Ovary (tissue), 9 donors: ENCODE data around the gene DDX39A. TPM values are rescaled to one million over a fixed set of nuclear protein-coding genes. Genes with fewer than 3 reads are reported as not detected.

Experiments used
- DNase-seq, 5 donors: peaks; one replicate each; pipeline ENCODE4 v3.0.0-alpha.2; 2019 to 2020
- H3K27ac ChIP-seq, 2 donors: fragments of 200-600 bp; one replicate each; pipeline versions ENCODE4 v1.5.1 to v1.8.0; 2019 to 2022
- H3K27me3 ChIP-seq: fragments of 200-600 bp; one replicate; pipeline ENCODE4 v1.8.0; 2022
- H3K36me3 ChIP-seq: fragments of 200-600 bp; sonication (generic); one replicate; pipeline ENCODE4 v1.5.1; 2019
- H3K4me1 ChIP-seq: one replicate; pipeline ENCODE4 v1.8.1; 2013; ENCODE audit warnings: mild to moderate bottlenecking, moderate library complexity; ENCODE audit not compliant: insufficient read depth
- H3K4me3 ChIP-seq: fragments of 200-600 bp; sonication (generic); one replicate; pipeline ENCODE4 v1.5.1; 2017
- H3K9me3 ChIP-seq, 2 donors: fragments of 200-600 bp in 1 of 2; sonication (generic) in 1 of 2; one replicate each; pipeline versions ENCODE4 v1.5.1 to v1.8.1; 2013 to 2019; ENCODE audit warnings: mild to moderate bottlenecking in 1 of 2, moderate library complexity in 1 of 2
- EP300 ChIP-seq: sonication (generic); formaldehyde crosslinking; IDR thresholded peaks from one replicate; pipeline ENCODE4 v1.6.1; 2017; ENCODE audit warnings: antibody characterized with exemption
- POLR2A ChIP-seq: fragments of 450-650 bp; IDR thresholded peaks from one replicate; pipeline ENCODE4 v1.6.1; 2017; ENCODE audit warnings: antibody characterized with exemption, mild to moderate bottlenecking, moderate library complexity
- WGBS, 3 donors: extraction: QIAGEN DNeasy Blood & Tissue Kit in 1 of 3; methylation state at CpG; one replicate each; pipeline versions ENCODE4 v1.1.5 to v1.1.7; 2013 to 2017; 5-methylcytosine and 5-hydroxymethylcytosine counted together
- intact Hi-C, 4 donors: fragments of 100-400 bp; cut with DNase I; formaldehyde crosslinking; loops; one replicate each; pipeline versions ENCODE4 v1.11.0 to v1.15.1; 2022 to 2023
- polyA plus RNA-seq, 2 donors: library from polyadenylated mRNA; stranded (reverse); fragments of 200-250 nt in 1 of 2; fragments of 350-450 nt in 1 of 2; fragmentation: Illumina TruSeq in 1 of 2; extraction: RNeasy Lipid Tissue Mini Kit (QIAGEN cat#74804) in 1 of 2; gene quantifications; one replicate each; pipeline ENCODE4 v1.2.3, GENCODE V29; 2013 to 2014
- total RNA-seq, 7 donors: library from RNA; depleted of rRNA in 2 of 7; stranded (reverse); fragments of >200 nt in 2 of 7; fragmentation: NEBNext Ultra II Directional in 3 of 7; extraction: Animal tissue kit (Norgen Biotek cat#: 25700) in 3 of 7; gene quantifications; one replicate each; pipeline versions ENCODE4 v1.1.0 to v1.2.4, GENCODE V29; 2016 to 2023
- TF ChIP-seq, protein P1 (sequence below), 3 donors: fragments of 450-650 bp in 2 of 3; fragments of 200-600 bp in 1 of 3; IDR thresholded peaks; one replicate each; pipeline versions ENCODE4 v1.5.1 to v1.8.0; 2016 to 2022; ENCODE audit warnings: antibody characterized with exemption in 3 of 3, mild to moderate bottlenecking in 1 of 3
- donor health status: DM: no; HTN: no; CAD: no; lungs with moderate emphysema.
- donor health status: DM: no; HTN: no; CAD: no.
- donor health status: Bipolar disorder and iron deficiency.
- donor health status: DM: yes; HTN: yes; CAD: no.
- donor health status: DM: no; HTN: no; CAD: no.
- donor health status: DM: yes; HTN: yes; CAD: no.

Gene DDX39A
- total and polyA plus RNA-seq, 9 donors: 7.9 to 48.4 (median 31.8) TPM

DNA sequence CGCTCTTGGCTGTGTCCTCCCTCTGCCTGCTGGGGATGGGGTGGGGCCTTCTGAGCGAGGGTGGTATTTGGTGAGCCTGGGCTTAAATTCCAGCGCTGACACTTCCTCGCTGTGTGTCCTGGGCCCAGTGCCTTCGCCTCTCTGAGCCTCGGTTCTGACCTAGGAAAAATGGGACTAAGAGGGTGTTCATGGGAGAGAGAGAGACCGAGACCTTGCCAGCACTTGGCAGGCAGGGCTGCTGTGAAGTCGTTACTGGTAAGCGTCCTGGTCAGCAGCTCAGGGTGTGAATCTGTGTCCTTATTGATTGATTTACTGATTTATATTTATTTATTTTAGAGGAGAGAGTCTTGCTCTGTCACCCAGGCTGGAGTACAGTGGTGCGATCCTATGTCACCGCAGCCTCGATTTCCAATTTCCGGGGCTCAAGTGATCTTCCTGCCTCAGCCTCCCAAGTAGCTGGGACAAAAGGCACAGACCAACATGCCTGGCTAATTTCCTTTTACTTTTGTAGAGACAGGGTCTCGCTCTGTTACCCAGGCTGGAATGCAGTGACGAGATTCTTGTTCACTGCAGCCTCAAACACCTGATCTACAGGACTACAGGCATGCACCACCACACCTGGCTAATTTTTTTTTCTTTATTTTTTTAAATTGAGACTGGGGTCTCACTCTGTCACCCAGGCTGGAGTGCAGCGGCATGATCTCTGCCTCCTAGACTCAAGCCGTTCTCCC, 16.3 kb upstream of the DDX39A start:
- no peak overlapping the region for H3K4me3 ChIP-seq
- TF ChIP-seq POLR2A (no peak), EP300 (no peak)
- TF ChIP-seq, protein P1, sequence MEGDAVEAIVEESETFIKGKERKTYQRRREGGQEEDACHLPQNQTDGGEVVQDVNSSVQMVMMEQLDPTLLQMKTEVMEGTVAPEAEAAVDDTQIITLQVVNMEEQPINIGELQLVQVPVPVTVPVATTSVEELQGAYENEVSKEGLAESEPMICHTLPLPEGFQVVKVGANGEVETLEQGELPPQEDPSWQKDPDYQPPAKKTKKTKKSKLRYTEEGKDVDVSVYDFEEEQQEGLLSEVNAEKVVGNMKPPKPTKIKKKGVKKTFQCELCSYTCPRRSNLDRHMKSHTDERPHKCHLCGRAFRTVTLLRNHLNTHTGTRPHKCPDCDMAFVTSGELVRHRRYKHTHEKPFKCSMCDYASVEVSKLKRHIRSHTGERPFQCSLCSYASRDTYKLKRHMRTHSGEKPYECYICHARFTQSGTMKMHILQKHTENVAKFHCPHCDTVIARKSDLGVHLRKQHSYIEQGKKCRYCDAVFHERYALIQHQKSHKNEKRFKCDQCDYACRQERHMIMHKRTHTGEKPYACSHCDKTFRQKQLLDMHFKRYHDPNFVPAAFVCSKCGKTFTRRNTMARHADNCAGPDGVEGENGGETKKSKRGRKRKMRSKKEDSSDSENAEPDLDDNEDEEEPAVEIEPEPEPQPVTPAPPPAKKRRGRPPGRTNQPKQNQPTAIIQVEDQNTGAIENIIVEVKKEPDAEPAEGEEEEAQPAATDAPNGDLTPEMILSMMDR (IDR thresholded peaks at IDR 0.05): no peak
- no peaks in the 10 kb centered on the region for H3K27me3 ChIP-seq
- H3K36me3 ChIP-seq: no peaks in the 10 kb centered on the region
- no peak overlapping the region for H3K27ac ChIP-seq
- DNase-seq: no peak
- 75 to 83% (median 80%) methylated on average over 16 to 17 of the region's 17 CpGs for WGBS, 3 donors
- peaks cover 14% of the 10 kb centered on the region for H3K4me1 ChIP-seq
- no peaks in the 10 kb centered on the region for H3K9me3 ChIP-seq
- intact Hi-C loops: no loop called here

DNA sequence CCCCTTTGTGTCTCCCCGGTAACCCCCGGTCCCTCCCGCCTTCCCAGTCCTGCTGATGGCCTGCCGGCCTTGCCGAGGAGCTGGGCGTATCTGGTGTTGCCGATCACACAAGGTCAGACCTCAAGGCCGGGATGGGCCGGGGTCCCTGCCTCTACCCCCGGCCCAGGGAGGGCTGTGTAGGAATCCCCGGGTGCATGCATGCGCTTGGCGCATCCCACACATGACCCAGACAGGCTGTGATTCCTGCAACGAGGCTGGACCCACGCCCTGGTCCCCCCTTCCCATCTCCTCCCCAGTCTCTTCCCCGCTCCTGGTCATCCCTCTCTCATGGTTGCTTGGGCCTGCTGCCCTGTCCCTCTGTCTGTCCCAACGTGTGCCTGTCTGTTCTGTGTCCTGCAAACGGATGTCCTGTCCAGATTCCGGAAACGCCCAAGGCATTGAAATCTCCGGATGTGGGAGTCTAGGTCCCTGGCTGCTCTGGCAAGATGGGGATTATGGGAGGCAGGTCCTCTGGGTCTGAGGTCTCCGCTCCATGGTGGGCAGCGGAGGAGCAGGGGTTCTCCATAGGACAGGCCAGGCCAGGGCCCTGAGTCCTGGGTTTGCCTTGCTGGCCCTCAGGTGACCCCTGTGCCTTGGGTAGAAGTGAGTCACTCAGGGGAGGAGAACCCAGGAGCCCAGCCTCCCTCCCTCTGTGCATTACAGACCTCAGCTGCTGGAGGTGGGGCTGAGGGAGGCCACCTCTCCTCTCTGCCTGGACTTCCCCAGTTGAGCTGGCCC, 15.6 kb upstream of the DDX39A start:
- no peaks in the 10 kb centered on the region for H3K27me3 ChIP-seq
- no peak for TF ChIP-seq POLR2A
- TF ChIP-seq, protein P1 (IDR thresholded peaks at IDR 0.05): no peak
- no peak for TF ChIP-seq EP300
- H3K36me3 ChIP-seq: no peaks in the 10 kb centered on the region
- intact Hi-C loops: no loop called here
- 18 to 32% (median 26%) methylated on average over 23 of the region's 23 CpGs for WGBS, 3 donors
- H3K4me3 ChIP-seq: peak overlapping the region; percentile 69
- H3K9me3 ChIP-seq: no peaks in the 10 kb centered on the region
- peak overlapping the region in 1 of 2 donors; percentile 67 for H3K27ac ChIP-seq
- peak in 4 of 5 donors; percentile 41 to 65 (median 52) for DNase-seq
- H3K4me1 ChIP-seq: peaks cover 14% of the 10 kb centered on the region

DNA sequence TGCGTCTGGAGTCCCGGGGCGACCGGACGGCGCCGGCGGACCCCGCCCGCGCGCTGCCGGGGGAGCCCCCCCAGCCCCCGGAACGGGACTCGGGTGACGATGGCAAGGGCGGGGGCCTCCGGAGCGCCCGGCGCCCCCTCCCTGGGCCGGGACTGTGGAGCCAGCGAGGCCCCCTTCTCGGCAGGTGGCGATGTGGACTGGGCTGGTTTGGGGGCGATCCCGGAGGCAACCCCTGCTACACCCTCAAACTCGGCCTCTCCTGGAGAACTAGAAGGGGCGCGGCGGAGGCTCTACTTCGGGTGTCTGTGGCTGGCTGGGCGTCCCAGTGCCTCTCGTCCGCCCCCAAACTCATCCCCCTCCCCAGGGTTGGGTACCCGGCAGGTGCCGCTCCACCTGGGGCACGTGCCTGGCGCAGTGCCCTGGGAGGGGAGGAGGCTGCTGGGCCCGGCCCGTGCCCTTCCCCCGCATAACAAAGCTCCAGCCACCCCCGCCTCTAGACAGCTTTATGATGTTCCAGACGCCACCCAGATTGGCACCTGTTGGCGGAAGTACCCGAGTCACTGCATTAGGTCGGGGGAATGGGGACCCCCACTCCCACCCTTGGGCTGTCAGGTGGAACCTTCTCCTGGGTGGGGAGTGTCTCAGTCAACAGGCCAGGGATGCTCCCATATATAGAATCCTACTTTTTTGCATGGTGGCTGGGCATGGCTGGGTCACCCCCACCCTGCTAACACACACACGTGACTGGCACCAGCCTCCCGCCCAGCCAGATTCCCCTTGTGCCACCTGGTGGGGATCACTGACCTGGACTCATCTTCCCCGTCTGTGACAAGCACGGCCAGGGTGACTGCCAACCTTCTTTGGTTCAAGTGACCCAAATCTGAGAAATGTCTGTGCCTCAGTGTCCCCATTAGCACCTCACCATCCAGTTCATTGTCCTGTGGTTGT, 14.7 kb upstream of the DDX39A start:
- H3K4me3 ChIP-seq: peak overlapping the region; percentile 69
- H3K27me3 ChIP-seq: no peaks in the 10 kb centered on the region
- H3K27ac ChIP-seq: peak overlapping the region in 1 of 2 donors; percentile 67
- TF ChIP-seq POLR2A (no peak), EP300 (no peak)
- TF ChIP-seq, protein P1 (IDR thresholded peaks at IDR 0.05): no peak
- peaks cover 14% of the 10 kb centered on the region for H3K4me1 ChIP-seq
- no peaks in the 10 kb centered on the region for H3K9me3 ChIP-seq
- H3K36me3 ChIP-seq: no peaks in the 10 kb centered on the region
- intact Hi-C loops: no loop called here
- peak in 4 of 5 donors; percentile 29 to 57 (median 48) for DNase-seq
- 6% methylated on average over 27 to 52 of the region's 52 CpGs for WGBS, 3 donors
